Measurements from ENCODE around the gene MYO9A. TPM values are rescaled to one million over a fixed set of nuclear protein-coding genes. Genes with fewer than 3 reads are reported as not detected.

The MYO9A gene
- total RNA-seq, 4 donors from 2014 or later = 61.2 to 99.9 (median 79.9) TPM

GRCh38 chr15:71971905-71972304, 146.0 kb downstream of the MYO9A start:
- Histone ChIP-seq H3K4me3 (no peak overlapping the region), H3K9me3 (no peaks in the 10 kb centered on the region), H3K36me3 (peaks cover 0 to 38% (median 0%) of the 10 kb centered on the region in 3 donors), H3K27me3 (no peaks in the 10 kb centered on the region), H3K27ac (no peak overlapping the region), H3K4me1 (peaks cover 0 to 12% (median 0%) of the 10 kb centered on the region in 4 donors)
- TF ChIP-seq, protein P1, sequence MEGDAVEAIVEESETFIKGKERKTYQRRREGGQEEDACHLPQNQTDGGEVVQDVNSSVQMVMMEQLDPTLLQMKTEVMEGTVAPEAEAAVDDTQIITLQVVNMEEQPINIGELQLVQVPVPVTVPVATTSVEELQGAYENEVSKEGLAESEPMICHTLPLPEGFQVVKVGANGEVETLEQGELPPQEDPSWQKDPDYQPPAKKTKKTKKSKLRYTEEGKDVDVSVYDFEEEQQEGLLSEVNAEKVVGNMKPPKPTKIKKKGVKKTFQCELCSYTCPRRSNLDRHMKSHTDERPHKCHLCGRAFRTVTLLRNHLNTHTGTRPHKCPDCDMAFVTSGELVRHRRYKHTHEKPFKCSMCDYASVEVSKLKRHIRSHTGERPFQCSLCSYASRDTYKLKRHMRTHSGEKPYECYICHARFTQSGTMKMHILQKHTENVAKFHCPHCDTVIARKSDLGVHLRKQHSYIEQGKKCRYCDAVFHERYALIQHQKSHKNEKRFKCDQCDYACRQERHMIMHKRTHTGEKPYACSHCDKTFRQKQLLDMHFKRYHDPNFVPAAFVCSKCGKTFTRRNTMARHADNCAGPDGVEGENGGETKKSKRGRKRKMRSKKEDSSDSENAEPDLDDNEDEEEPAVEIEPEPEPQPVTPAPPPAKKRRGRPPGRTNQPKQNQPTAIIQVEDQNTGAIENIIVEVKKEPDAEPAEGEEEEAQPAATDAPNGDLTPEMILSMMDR (IDR thresholded peaks at IDR 0.05) = no peak
- no peak for TF ChIP-seq EP300 (IDR thresholded peaks at IDR 0.05)
- no peak for TF ChIP-seq POLR2A (IDR thresholded peaks at IDR 0.05)
- no peak for DNase-seq (ENCODE audit: low spot score in 2 of 2)
- WGBS, 2 donors = 92 to 93% methylated on average over 2 of the region's 2 CpGs

DNA sequence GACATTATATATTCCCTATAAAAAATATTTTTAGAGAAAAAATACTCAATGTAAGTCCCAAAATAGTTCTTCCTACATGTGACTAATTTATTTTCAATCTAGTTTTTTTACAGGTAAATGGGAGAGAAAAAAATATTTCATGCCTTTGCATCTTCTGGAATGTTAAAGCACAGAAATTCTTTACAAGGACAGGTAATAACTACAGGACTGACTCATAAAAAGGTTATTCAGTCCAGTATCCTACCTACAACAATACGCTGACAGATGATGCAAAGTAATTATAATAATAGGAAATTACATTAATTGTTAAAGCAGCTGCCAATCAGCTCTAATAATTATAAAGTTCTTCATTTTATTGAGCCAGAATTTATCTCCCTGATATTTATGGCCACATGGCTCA, 147.5 kb downstream of the MYO9A start:
- peaks cover 0 to 31% (median 0%) of the 10 kb centered on the region in 3 donors for H3K36me3 ChIP-seq
- no peaks in the 10 kb centered on the region for H3K27me3 ChIP-seq
- DNase-seq (ENCODE audit: low spot score in 2 of 2) = no peak
- WGBS, 2 donors = 98 to 100% methylated on average over 1 of the region's 1 CpG
- H3K4me3 ChIP-seq = no peak overlapping the region
- peaks cover 0 to 12% (median 0%) of the 10 kb centered on the region in 4 donors for H3K4me1 ChIP-seq
- TF ChIP-seq POLR2A (IDR thresholded peaks at IDR 0.05) = no peak
- no peak for TF ChIP-seq EP300 (IDR thresholded peaks at IDR 0.05)
- TF ChIP-seq, protein P1 (IDR thresholded peaks at IDR 0.05) = no peak
- H3K27ac ChIP-seq = no peak overlapping the region
- H3K9me3 ChIP-seq = no peaks in the 10 kb centered on the region

DNA sequence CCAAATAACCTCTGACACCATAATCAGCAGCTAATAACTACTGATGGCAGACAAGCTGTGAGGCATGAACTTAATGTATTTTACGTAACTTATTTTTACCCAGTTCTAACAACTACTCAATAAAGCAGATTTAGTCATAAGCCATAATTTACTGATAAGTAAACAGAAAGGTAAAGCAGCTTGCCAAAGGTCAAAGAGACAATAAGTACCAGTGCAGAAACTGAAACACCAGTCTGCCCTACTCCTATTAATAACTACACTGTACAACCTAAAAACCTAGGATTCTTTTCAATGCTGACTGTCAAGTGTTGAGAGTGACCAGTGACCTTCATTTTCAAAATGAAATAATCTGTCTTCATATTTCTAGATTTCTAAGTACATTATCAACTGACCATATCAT, 155.4 kb downstream of the MYO9A start:
- H3K4me1 ChIP-seq = peaks cover 0 to 8% (median 0%) of the 10 kb centered on the region in 4 donors
- H3K9me3 ChIP-seq = no peaks in the 10 kb centered on the region
- DNase-seq (ENCODE audit: low spot score in 2 of 2) = no peak
- no peak overlapping the region for H3K4me3 ChIP-seq
- WGBS, 2 donors = 91 to 95% methylated on average over 1 of the region's 1 CpG
- no peaks in the 10 kb centered on the region for H3K27me3 ChIP-seq
- H3K27ac ChIP-seq = no peak overlapping the region
- TF ChIP-seq POLR2A (IDR thresholded peaks at IDR 0.05) (no peak), EP300 (IDR thresholded peaks at IDR 0.05) (no peak)
- TF ChIP-seq, protein P1 (IDR thresholded peaks at IDR 0.05) = no peak
- peaks cover 0 to 32% (median 0%) of the 10 kb centered on the region in 3 donors for H3K36me3 ChIP-seq

- H3K4me3 ChIP-seq = no peak overlapping the region
- WGBS, 2 donors = 75 to 89% methylated on average over 2 of the region's 2 CpGs
- H3K4me1 ChIP-seq = no peaks in the 10 kb centered on the region
- no peak for DNase-seq (ENCODE audit: low spot score in 2 of 2)
- H3K27ac ChIP-seq = no peak overlapping the region
- TF ChIP-seq, protein P1 (IDR thresholded peaks at IDR 0.05) = no peak
- TF ChIP-seq EP300 (IDR thresholded peaks at IDR 0.05) (no peak), POLR2A (IDR thresholded peaks at IDR 0.05) (no peak)
- no peaks in the 10 kb centered on the region for H3K9me3 ChIP-seq
- H3K27me3 ChIP-seq = no peaks in the 10 kb centered on the region
- peaks cover 0 to 18% (median 0%) of the 10 kb centered on the region in 3 donors for H3K36me3 ChIP-seq
Measured at GRCh38 chr15:71957026-71957425, 160.9 kb downstream of the MYO9A start.

DNA sequence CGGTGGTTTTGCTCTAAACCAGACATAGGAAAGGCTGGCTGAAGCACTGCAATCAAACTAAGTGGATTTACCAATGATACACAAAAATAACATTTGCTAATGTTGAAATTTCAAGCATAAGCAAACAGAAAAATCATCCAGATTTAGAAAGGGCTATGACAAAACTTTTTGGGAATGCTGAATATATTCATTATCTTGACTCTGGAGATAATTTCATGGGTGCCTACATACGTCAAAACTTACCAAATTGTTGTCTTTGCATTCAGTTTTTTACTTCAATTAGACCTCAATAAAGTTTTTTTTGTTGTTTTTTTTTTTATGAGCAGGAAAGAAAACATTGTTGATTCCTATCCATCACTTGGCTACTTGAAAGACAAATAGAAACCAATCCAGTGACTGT, 166.8 kb downstream of the MYO9A start:
- WGBS, 2 donors = 91 to 95% methylated on average over 2 of the region's 2 CpGs
- no peak overlapping the region for H3K27ac ChIP-seq
- H3K36me3 ChIP-seq = peaks cover 0 to 25% (median 0%) of the 10 kb centered on the region in 3 donors
- TF ChIP-seq POLR2A (IDR thresholded peaks at IDR 0.05) (no peak), EP300 (IDR thresholded peaks at IDR 0.05) (no peak)
- TF ChIP-seq, protein P1 (IDR thresholded peaks at IDR 0.05) = no peak
- no peaks in the 10 kb centered on the region for H3K4me1 ChIP-seq
- no peak for DNase-seq (ENCODE audit: low spot score in 2 of 2)
- no peaks in the 10 kb centered on the region for H3K9me3 ChIP-seq
- H3K27me3 ChIP-seq = no peaks in the 10 kb centered on the region
- no peak overlapping the region for H3K4me3 ChIP-seq
